Neural progenitor cell (in vitro differentiated cells): ENCODE results near the gene NEK6. TPM values are rescaled to one million over a fixed set of nuclear protein-coding genes. Genes with fewer than 3 reads are reported as not detected.

Source experiments
- DNase-seq: peaks from one replicate; pipeline ENCODE4 v3.0.0-alpha.2; 2016; ENCODE audit warnings: low spot score
- H2AFZ ChIP-seq: fragments of 200-600 bp; sonication (generic); replicated peaks from 2 replicates; pipeline ENCODE4 v1.6.1; 2016; ENCODE audit warnings: antibody characterized with exemption
- H3F3A ChIP-seq: fragments of 200-600 bp; sonication (generic); 2 replicates; pipeline ENCODE4 v1.6.1; 2016; ENCODE audit warnings: antibody characterized with exemption, low read depth
- H3K27ac ChIP-seq: fragments of 200-600 bp; sonication (generic); 2 replicates; pipeline ENCODE4 v1.5.1; 2016; ENCODE audit warnings: mild to moderate bottlenecking
- H3K27me3 ChIP-seq: fragments of 200-600 bp; sonication (generic); 2 replicates; pipeline ENCODE4 v1.6.1; 2016; ENCODE audit warnings: mild to moderate bottlenecking, moderate library complexity
- H3K36me3 ChIP-seq: fragments of 200-600 bp; sonication (generic); 2 replicates; pipeline ENCODE4 v1.5.1; 2016
- H3K4me1 ChIP-seq: fragments of 200-600 bp; sonication (generic); 2 replicates; pipeline ENCODE4 v1.6.1; 2016; ENCODE audit warnings: mixed run types
- H3K4me2 ChIP-seq: fragments of 200-600 bp; sonication (generic); 2 replicates; pipeline ENCODE4 v1.6.1; 2016
- H3K4me3 ChIP-seq: fragments of 200-600 bp; sonication (generic); 2 replicates; pipeline ENCODE4 v1.5.1; 2016
- H3K79me2 ChIP-seq: fragments of 200-600 bp; sonication (generic); 2 replicates; pipeline ENCODE4 v1.6.1; 2016; ENCODE audit warnings: low read depth
- H3K9ac ChIP-seq: fragments of 200-600 bp; sonication (generic); 2 replicates; pipeline ENCODE4 v1.6.1; 2016
- H3K9me3 ChIP-seq: fragments of 200-600 bp; sonication (generic); 2 replicates; pipeline ENCODE4 v1.5.1; 2016; ENCODE audit warnings: low read depth
- H4K20me1 ChIP-seq: fragments of 200-600 bp; sonication (generic); 2 replicates; pipeline ENCODE4 v1.6.1; 2016; ENCODE audit warnings: low read depth
- H3K27ac Mint-ChIP-seq: 3 replicates; pipeline ENCODE4 v1.8.0; 2021; ENCODE audit warnings: mixed read lengths
- H3K27me3 Mint-ChIP-seq: 2 replicates; pipeline ENCODE4 v1.8.0; 2022; ENCODE audit warnings: low read depth, mild to moderate bottlenecking, inconsistent platforms, moderate library complexity, mixed read lengths; ENCODE audit not compliant: insufficient read depth
- H3K36me3 Mint-ChIP-seq: 3 replicates; pipeline ENCODE4 v1.8.0; 2021; ENCODE audit warnings: mixed read lengths
- H3K4me1 Mint-ChIP-seq: 3 replicates; pipeline ENCODE4 v1.8.0; 2021; ENCODE audit warnings: mixed read lengths
- H3K4me3 Mint-ChIP-seq: 3 replicates; pipeline ENCODE4 v1.8.0; 2021; ENCODE audit warnings: mild to moderate bottlenecking, moderate library complexity, mixed read lengths
- H3K9me3 Mint-ChIP-seq: 3 replicates; pipeline ENCODE4 v1.8.0; 2020; ENCODE audit warnings: mixed read lengths
- CTCF ChIP-seq: fragments of 200-600 bp; sonication (generic); IDR thresholded peaks from 2 replicates; pipeline ENCODE4 v1.5.1; 2017; ENCODE audit warnings: antibody characterized with exemption, mild to moderate bottlenecking
- EZH2 ChIP-seq: fragments of 200-600 bp; sonication (generic); IDR thresholded peaks from 2 replicates; pipeline ENCODE4 v1.6.1; 2017; ENCODE audit warnings: antibody characterized with exemption, mild to moderate bottlenecking, moderate library complexity
- EZH2phosphoT487 ChIP-seq: fragments of 200-600 bp; sonication (generic); IDR thresholded peaks from 2 replicates; pipeline ENCODE4 v1.6.1; 2017; ENCODE audit warnings: antibody characterized with exemption
- total RNA-seq: library from RNA; depleted of rRNA; stranded (reverse); fragments of >200 nt; gene quantifications from 2 replicates; pipeline ENCODE4 v1.2.3, GENCODE V29; 2015; ENCODE audit warnings: low replicate concordance

NEK6 gene
- total RNA-seq, 1 donor from 2014 or later: 18.5 TPM

GRCh38 chr9:124209774-124210173 lies 48.0 kb upstream of the NEK6 start:
- Mint-ChIP-seq H3K4me1 (peaks cover 7% of the 10 kb centered on the region), H3K27ac (no peak overlapping the region), H3K9me3 (peaks cover 7% of the 10 kb centered on the region), H3K36me3 (no peaks in the 10 kb centered on the region), H3K4me3 (no peak overlapping the region), H3K27me3 (peaks cover 6% of the 10 kb centered on the region)
- H3K27me3 ChIP-seq: no peaks in the 10 kb centered on the region
- peaks cover 7% of the 10 kb centered on the region for H3K4me1 ChIP-seq
- H3K4me2 ChIP-seq: no peak overlapping the region
- H3K9me3 ChIP-seq: no peaks in the 10 kb centered on the region
- no peak for TF ChIP-seq EZH2phosphoT487
- TF ChIP-seq CTCF: no peak
- no peak for TF ChIP-seq EZH2
- H3K36me3 ChIP-seq: no peaks in the 10 kb centered on the region
- no peak overlapping the region for H3K4me3 ChIP-seq
- H3K27ac ChIP-seq: no peak overlapping the region
- H3F3A ChIP-seq: no peaks in the 10 kb centered on the region
- no peaks in the 10 kb centered on the region for H4K20me1 ChIP-seq
- H3K9ac ChIP-seq: no peak overlapping the region
- H2AFZ ChIP-seq: peak overlapping the region; percentile 93
- no peak for DNase-seq
- H3K79me2 ChIP-seq: no peaks in the 10 kb centered on the region

GRCh38 chr9:124210697-124211096 lies 47.1 kb upstream of the NEK6 start:
- Histone ChIP-seq H3F3A (no peaks in the 10 kb centered on the region), H3K36me3 (no peaks in the 10 kb centered on the region), H3K4me1 (peaks cover 7% of the 10 kb centered on the region), H3K4me2 (no peak overlapping the region), H3K9ac (no peak overlapping the region), H3K27ac (no peak overlapping the region), H3K4me3 (no peak overlapping the region), H3K27me3 (no peaks in the 10 kb centered on the region), H4K20me1 (no peaks in the 10 kb centered on the region), H3K9me3 (no peaks in the 10 kb centered on the region), H2AFZ (no peak overlapping the region), H3K79me2 (no peaks in the 10 kb centered on the region)
- Mint-ChIP-seq H3K27ac (no peak overlapping the region), H3K27me3 (peaks cover 6% of the 10 kb centered on the region), H3K36me3 (no peaks in the 10 kb centered on the region), H3K9me3 (peaks cover under 1% of the 10 kb centered on the region), H3K4me1 (peaks cover 7% of the 10 kb centered on the region), H3K4me3 (no peak overlapping the region)
- DNase-seq: no peak
- TF ChIP-seq EZH2phosphoT487 (no peak), EZH2 (no peak), CTCF (no peak)

GRCh38 chr9:124212381-124213050 lies 45.2 kb upstream of the NEK6 start:
- H3K4me2 ChIP-seq: no peak overlapping the region
- Mint-ChIP-seq H3K4me3 (no peak overlapping the region), H3K9me3 (no peaks in the 10 kb centered on the region), H3K27me3 (peaks cover 8% of the 10 kb centered on the region), H3K36me3 (no peaks in the 10 kb centered on the region), H3K4me1 (peaks cover 7% of the 10 kb centered on the region), H3K27ac (peak overlapping the region; percentile 41)
- no peak overlapping the region for H3K27ac ChIP-seq
- peaks cover 7% of the 10 kb centered on the region for H3K4me1 ChIP-seq
- no peaks in the 10 kb centered on the region for H3K79me2 ChIP-seq
- no peaks in the 10 kb centered on the region for H4K20me1 ChIP-seq
- H3K27me3 ChIP-seq: no peaks in the 10 kb centered on the region
- no peaks in the 10 kb centered on the region for H3K36me3 ChIP-seq
- H3K9me3 ChIP-seq: no peaks in the 10 kb centered on the region
- H2AFZ ChIP-seq: peak overlapping the region; percentile 35
- H3F3A ChIP-seq: no peaks in the 10 kb centered on the region
- TF ChIP-seq EZH2phosphoT487: no peak
- no peak for TF ChIP-seq EZH2
- TF ChIP-seq CTCF: no peak
- H3K4me3 ChIP-seq: no peak overlapping the region
- no peak overlapping the region for H3K9ac ChIP-seq
- no peak for DNase-seq
